ENCODE measurements around the gene GCNT4. TPM values are rescaled to one million over a fixed set of nuclear protein-coding genes. Genes with fewer than 3 reads are reported as not detected.

The GCNT4 gene
- total and polyA plus RNA-seq, 2 experiments from 2014 or later, result 0.18 to 0.23 TPM

- DNase-seq (ENCODE audit: low read depth in 1 of 2, low spot score in 1 of 2), result no peak
- TF ChIP-seq CTCF (IDR thresholded peaks at IDR 0.05; ENCODE audit: low read depth, low read length), result no peak
- no peaks in the 10 kb centered on the region for H3K36me3 ChIP-seq
Observed at GRCh38 chr5:75021800-75022199, 30.6 kb downstream of the GCNT4 start.

GRCh38 chr5:75021219-75021618, 31.1 kb downstream of the GCNT4 start:
- no peaks in the 10 kb centered on the region for H3K4me1 ChIP-seq (ENCODE audit: low read depth)
- H3K27ac ChIP-seq, result no peak overlapping the region
- no peak overlapping the region for H3K4me3 ChIP-seq
- no peaks in the 10 kb centered on the region for H3K27me3 ChIP-seq
- H3K36me3 ChIP-seq, result no peaks in the 10 kb centered on the region
- no peaks in the 10 kb centered on the region for H3K9me3 ChIP-seq (ENCODE audit: low read depth)
- TF ChIP-seq CTCF (IDR thresholded peaks at IDR 0.05; ENCODE audit: low read depth, low read length), result no peak
- no peak for DNase-seq (ENCODE audit: low read depth in 1 of 2, low spot score in 1 of 2)

More at GRCh38 chr5:75021800-75022199, 30.6 kb downstream of the GCNT4 start:
- H3K4me1 ChIP-seq (ENCODE audit: low read depth), result no peaks in the 10 kb centered on the region
- H3K4me3 ChIP-seq, result no peak overlapping the region
- no peak overlapping the region for H3K27ac ChIP-seq
- no peaks in the 10 kb centered on the region for H3K9me3 ChIP-seq (ENCODE audit: low read depth)
- no peaks in the 10 kb centered on the region for H3K27me3 ChIP-seq

DNA sequence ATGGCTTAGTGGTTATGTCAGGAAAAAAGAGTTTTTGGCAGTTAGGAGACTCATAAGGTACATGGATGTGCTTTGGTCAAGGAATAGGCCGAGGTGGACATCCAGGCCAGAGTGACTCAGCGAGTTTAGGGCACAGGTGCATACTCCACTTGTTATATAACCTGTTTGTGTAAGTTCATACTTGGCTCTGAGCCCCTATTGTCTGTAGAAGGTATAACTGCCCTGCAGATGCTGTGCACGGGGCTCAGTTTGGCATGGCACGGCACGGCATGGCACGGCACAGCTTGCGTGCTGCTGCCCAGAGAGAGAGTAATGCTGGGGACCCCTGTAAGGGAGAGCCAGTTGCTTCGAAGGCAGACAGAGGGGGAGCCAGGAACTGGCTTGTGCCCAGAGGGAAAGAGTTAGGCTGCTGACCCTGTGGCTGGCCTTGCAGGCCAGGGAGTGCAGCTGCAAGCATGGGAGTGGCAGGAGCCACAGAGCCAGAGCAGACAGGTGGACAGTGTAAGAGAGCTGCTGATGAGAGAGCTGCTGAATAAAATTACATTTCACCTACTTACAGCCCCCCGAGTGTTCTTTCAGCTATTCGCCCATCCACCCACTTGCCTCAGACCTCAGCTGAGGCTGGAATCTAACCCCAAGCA, 32.2 kb downstream of the GCNT4 start:
- Histone ChIP-seq H3K9me3 (ENCODE audit: low read depth) (no peaks in the 10 kb centered on the region), H3K36me3 (no peaks in the 10 kb centered on the region), H3K27ac (no peak overlapping the region), H3K27me3 (no peaks in the 10 kb centered on the region), H3K4me3 (no peak overlapping the region), H3K4me1 (ENCODE audit: low read depth) (no peaks in the 10 kb centered on the region)
- TF ChIP-seq CTCF (IDR thresholded peaks at IDR 0.05; ENCODE audit: low read depth, low read length), result no peak
- no peak for DNase-seq (ENCODE audit: low read depth in 1 of 2, low spot score in 1 of 2)

GRCh38 chr5:75018805-75019587, 33.4 kb downstream of the GCNT4 start:
- Histone ChIP-seq H3K36me3 (no peaks in the 10 kb centered on the region), H3K4me1 (ENCODE audit: low read depth) (no peaks in the 10 kb centered on the region), H3K27ac (no peak overlapping the region), H3K27me3 (no peaks in the 10 kb centered on the region), H3K4me3 (no peak overlapping the region), H3K9me3 (ENCODE audit: low read depth) (no peaks in the 10 kb centered on the region)
- TF ChIP-seq CTCF (IDR thresholded peaks at IDR 0.05; ENCODE audit: low read depth, low read length), result no peak
- no peak for DNase-seq (ENCODE audit: low read depth in 1 of 2, low spot score in 1 of 2)

DNA sequence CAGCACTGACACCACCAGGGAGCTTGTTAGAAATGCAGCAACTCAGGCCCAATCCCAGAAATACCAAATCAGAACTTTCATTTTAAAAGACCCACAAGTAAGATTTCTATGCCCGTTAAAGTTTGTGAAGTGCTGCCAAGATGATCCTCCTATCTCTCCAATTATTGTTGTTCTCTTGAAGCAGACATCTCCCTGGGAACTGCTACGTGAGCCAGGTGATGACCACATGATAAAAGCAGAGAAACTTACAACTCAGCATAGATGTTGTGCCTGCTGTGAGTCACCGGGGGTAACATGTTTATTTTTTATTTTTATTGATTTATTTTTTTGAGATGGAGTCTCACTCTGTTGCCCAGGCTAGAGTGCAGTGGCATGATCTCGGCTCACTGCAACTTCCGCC, 34.4 kb downstream of the GCNT4 start:
- H3K27me3 ChIP-seq, result no peaks in the 10 kb centered on the region
- no peak overlapping the region for H3K27ac ChIP-seq
- no peaks in the 10 kb centered on the region for H3K36me3 ChIP-seq
- DNase-seq (ENCODE audit: low read depth in 1 of 2, low spot score in 1 of 2), result no peak
- H3K4me3 ChIP-seq, result no peak overlapping the region
- no peaks in the 10 kb centered on the region for H3K9me3 ChIP-seq (ENCODE audit: low read depth)
- no peak for TF ChIP-seq CTCF (IDR thresholded peaks at IDR 0.05; ENCODE audit: low read depth, low read length)
- H3K4me1 ChIP-seq (ENCODE audit: low read depth), result no peaks in the 10 kb centered on the region
